GM18858 (cell line): ENCODE results near the gene SERGEF.

Experiments used
- ATAC-seq: cut with Tn5 transposase; IDR thresholded peaks from one replicate; pipeline ENCODE4 v1.9.1; 2021; ENCODE audit not compliant: unreplicated experiment

The SERGEF gene

DNA sequence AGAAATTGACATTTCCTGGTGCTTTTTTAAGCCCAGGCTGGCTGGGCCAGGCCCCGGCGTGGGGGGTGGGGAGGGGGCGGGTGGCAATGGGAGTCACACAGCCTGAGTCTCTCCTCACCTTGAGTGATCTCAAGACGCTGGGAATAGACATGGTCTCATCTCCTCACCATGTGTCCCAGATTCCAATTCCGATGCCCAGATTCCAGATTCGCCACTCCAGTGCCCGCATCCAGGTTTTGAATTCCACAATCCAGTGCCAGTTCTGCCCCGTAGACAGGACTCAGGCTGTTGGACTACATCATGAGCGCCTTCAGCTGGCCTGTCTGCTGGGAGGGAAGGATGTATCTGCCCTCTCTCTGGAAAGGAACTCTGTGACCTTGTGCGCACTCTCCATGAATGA lies 259.2 kb downstream of the SERGEF start:
- no peak for ATAC-seq

DNA sequence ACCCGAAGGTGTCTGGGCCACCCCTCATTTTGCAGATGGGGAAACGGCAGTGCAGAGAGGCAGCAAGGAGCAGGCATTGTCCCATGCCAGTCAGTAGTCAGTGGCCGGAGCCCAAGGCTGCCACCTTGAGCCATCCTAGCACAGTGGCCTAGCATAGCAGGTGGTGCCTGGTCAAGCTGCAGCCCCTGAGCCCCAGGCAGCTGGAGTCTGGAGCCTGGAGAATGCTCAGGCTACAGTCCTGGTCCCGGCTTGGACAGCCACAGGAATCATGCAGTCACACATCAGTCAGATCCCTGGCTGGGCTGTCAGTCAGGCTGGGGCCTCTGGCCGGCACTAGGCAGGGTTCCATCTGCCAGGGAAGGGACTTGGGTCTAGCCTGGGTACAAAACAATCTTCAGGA lies 259.7 kb downstream of the SERGEF start:
- no peak for ATAC-seq

DNA sequence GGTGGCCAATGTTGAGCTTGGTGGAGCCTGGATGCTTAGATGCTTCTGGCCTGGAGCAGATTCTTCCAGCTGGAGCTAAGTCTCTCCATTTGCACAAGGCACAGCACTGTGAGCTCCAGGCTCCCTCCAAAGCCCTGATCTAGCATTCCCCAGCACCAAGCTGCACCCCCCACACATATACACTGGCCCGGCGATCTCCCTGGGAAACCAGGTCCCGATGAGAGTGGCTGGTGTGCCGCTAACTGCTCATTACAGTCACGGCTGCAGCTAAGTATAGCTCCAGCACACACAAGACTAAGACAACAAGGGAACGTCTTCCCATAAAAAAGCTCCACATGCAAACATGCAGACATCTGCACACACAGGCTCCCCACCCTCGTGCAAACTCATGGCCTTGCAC lies 260.7 kb downstream of the SERGEF start:
- ATAC-seq: no peak

DNA sequence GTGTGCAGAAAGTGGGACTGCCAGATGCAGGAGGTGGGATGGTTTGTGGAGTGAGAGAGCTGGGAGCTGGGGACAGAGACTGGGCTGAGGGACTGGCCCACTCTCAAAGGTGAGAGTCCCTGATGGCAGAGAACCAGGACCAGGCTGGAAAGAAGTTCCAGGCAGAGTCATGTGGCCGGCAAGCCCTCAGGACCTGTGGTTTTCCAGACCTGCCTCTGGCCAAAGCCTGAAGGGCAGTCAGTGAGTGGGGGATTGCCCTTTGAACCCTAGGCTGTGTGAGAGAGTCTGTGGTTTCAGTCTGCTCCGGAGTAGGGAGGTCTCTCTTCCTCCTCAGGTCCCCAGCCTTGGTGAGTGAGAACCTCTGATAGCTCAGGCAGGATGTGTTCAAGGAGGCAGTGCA lies 261.3 kb downstream of the SERGEF start:
- no peak for ATAC-seq

DNA sequence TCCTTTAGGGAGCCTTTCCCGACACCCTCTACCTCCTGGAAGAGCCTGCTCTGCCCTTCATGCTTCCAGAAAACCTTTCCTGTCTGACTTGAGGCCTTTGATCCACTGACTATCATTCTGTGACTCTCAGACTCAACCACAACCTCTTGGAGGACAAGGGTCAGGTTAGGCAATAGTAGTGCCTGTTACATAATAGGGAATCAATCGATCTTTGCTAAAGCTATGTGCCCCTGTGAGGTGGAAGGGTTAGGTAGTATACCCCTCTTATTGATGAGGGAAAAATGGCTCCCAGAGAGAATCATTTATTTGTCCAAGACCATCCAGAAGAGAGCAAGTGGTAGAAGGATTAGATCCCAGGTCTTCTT lies 262.1 kb downstream of the SERGEF start:
- ATAC-seq: no peak

DNA sequence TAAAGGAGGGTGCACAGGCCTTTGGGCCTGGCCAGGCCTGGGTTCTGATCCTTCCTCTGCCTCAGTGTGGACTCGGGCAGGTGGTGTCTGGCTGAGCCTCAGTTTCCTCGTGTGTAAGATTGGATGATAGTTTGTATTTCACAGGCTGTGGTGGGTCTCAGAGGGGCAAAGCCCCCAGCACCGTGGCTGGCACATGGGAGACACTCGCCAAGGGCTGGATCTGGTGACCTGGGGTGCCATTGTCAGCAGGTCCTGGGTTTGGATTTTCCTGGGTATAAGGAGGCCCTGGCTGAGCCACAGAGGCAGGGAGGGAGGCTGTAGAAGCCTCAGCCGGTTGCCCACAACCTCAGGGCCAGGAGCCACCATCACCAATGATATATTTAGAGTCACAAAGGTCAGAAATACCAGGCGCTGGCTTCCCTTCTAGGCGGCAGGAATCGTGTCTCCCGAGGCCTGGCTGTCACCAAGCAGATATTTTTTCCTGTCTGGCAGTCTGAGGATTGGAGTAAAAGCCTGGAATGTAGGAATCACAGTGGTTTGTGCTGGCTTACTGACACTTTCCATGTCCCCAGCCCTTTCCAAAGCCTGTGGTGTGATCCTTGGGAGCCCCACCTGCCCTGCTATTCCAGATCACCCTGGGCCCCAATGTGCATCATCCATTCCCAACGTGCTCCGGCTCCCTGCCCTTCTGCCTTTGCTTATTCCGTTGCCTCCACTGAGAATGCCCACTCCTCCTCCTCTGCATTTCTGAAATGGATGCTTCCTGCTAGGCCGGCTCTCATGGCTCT lies 262.6 kb downstream of the SERGEF start:
- ATAC-seq: no peak

DNA sequence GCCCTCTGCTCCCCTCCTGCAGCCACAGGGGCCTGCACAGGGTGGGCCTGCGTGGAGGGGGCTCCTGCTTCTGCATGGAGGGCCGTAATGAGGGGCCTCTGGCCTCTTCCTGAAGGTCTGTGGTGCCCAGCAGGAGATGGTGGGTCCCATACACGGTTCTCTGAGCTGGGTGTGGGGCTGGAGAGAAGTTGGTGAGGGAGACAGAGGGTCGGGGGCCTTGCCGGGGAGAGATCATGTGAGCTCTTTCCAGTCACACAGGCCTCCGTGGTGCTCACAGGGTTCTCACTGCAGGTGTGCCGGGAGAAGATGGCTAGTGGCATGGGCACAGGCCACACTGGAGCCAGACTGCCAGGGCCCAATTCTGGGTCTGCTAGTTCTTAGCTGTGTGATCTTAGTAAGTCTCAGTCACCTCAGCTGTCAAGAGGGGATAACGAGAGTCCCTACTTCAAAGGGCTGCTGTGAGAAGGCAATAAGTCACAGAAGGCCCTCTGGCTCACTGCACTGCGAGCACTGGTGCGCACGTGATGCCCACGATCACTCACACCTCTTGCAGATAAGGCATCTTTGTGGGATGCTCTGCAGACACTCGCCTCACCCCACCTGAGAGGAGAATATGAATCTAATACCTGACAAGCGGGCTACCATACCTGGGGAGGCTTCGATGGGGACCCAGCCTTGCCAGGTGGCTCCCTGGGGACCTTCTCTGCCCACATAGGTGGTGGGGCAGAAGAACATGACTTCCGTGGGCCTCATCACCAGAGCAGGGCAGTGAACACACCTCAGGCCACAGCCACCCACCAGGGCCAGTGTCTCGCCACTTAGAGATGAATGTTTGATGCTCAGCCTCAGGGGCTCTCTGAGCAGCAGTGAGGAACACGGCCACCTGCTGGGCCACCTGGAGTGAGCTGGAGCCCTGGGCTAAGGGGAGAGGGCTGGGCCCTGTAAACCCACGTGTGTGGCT lies 263.8 kb downstream of the SERGEF start:
- ATAC-seq: no peak

DNA sequence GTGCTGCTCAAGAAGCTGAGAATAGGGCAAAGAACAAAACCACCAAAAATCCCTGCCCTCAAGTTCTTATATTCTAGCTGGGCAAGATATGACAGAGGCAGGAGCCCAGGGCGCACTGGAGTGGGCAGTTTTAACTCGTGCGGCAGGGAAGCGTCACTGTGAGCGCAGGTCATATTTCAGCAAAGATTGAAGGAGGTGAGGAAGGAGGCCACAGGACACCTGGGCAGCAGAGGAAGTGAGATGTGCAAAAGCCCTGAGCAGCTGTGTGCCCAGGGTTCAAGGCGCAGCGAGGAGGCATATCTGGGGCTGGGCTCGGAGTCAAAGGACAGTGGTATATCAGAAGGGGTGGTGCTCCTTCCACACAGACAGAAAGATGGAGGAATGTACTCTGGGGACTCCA lies 264.8 kb downstream of the SERGEF start:
- no peak for ATAC-seq

DNA sequence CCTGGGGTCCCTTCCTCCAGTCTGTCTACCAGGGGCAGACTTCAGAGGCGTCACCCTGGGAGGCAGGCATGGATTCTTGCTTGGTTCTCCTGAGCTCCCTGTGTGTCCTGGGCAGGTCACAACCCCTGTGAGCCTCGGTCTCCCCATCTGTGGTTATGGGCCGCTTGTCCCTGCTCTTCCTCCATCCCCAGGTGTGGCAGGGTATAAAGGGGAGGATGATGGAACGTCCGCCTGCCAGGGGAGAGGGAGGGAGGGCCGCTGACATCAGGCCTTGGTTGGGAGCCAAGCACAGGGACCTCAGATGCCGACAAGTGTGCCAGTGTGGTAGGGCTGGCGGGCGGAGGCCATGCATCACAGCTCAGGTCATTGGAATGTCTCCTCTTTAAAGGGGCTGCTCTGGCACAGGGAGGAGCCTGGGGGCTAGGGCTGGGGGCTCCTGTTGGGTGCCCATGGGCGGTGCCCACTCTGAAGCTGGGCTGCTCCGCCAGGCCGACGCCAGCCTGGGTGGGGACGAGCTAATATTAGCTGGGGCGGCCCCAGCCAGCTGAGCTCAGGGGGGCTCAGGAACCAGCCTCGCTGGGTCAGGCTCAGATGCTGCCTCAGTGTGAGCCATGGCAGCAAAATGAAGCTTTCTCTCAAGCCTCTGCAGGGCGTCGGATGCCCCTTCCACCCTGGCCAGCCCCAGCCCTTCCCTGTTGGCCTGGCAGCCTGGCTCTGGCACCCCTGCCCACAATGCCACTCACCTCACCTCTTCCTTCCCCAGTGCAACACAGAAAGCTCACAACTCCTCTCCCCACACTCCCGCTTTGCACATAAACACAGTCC lies 265.5 kb downstream of the SERGEF start:
- ATAC-seq: no peak

DNA sequence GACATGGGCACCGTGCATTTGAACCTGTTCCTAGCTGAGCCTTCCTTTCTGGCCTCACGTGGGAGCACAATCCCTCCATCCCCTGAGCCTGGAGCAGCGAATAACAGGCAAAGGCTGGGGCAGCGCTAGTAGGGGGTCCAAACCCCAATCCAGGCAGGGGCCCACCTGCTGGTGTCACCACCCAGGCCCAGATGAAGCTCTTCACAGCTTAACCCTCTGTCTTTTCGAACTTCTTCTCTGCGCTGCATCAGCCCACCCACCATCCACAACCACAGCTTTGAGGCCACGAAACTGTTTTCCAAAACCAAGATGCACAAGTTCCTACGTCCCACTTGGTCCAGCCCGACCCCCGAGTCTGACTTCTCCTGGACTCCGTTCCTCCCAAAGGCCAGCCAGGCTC lies 266.8 kb downstream of the SERGEF start:
- no peak for ATAC-seq

DNA sequence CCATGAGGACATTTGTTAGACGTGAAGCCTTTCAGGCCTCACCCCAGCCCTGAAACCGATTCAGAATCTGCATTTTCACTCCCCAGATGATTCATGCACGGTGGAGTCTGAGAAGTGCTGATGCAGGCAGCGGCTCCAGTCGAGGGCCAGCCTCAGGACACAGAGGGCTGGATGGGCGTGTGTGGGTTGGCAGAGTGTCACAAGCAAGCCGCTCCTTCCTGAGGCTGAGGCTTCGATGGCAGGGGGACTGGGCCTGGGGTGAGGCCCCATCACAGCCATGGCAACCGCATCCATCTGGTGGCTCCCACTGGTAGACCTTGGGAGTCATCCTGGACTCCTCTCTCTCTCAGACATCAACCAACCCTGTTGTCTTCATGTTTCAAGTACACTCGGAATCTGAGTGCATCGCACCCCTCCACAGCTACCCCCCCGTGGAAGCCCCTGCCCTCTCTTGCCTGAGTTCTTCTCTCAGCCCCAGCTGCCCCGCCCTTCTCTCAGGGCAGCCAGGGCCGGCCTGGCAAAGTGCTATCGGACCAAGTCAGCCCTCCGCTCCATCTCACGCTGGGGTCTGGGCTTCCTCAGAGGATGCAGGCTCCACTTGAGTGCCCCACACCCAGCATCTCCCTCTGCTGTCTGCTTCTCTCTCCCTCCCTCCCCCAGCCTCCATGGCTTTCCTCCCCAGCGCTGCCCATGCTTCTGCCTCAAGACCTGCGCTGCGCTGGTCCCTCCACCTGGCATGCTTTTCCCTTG lies 267.6 kb downstream of the SERGEF start:
- ATAC-seq: no peak

DNA sequence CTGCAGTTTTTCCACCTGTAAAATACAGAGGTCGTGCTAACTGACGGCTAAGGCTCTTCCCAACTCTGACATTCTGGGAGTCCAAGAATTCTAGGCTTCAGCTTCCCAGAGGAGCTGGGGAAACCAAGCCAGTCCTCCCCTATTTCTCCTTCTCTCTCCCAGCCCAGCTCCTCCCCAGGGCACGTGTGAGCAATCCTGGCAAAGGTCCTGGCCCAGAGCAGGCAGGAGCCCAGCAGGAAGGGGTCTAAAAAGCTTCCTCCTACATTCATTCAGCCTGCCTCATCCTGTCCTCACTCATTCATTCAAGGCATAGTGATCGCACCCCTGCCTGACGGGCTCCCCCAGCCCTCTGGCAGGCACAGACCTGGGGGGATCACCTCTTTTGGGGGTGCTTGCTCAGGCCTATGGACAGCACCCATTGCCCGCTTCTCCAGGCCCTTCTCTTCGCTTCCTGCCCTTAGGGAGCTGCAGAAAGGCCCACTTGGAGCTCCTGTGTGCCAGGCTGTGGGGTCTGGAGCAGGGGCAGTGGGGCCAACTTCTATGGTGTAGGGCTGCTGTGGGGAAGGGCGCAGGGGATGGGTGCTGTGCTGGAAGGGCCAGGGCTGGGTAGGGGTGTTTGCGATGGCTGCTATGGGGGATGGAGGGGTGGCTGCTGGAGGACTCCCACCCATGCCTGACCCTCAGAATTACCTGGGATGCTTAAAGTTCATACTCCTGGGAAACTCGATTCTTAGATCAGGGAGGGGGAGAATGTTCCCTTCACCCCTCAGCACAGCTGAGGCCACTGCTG lies 268.5 kb downstream of the SERGEF start:
- no peak for ATAC-seq

DNA sequence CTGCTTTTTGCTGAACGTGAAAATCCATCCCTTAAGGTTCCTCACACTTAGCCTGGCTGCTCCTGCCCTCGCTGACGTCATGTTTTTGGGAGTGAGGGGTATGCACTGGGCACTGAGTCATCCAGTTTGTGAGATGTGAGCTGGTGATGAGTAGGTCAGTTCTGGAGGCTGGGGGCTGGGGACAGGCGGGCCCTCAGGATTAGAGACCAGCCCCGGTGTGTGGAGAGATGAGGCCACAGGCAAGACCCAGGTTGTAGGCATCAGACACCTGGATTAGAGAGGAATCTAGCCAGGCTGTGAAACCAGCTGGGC lies 269.1 kb downstream of the SERGEF start:
- ATAC-seq: no peak

DNA sequence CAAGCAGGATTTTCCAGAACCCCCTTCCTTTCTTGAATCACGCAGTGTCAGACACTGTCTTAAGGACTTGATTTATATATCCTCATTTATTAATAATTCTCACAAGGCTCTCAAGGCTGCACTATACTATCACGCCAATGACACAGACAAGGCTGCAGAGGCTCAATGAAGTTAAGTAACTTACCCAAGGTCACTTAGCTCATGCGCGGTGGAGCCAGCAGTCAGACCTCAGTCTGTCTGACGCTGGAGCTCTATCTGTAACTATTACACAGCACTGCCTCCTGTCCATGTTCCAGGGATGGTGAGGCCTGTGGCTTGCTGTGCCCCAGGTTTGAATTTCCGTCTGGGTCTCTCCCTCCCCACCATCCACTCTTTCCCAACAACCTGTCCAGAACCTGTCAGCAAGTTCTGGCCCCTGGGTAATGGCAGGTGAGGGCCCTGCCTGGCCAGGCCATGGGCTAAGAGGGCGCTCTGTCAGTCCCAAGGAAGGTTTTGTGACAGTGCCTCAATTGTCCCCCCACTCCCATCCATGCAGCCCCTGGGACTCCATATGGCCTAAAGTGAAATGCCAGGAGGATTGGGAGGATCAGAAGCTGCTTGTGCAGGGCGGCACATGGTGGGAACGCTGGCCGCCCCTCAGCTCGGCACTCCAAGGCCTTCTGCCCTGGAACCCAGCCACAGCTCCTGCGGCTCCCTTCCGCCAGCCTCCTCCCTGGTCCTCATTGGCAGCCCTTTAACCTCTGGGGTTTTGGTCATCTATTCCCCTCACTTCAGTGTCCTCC lies 269.6 kb downstream of the SERGEF start:
- ATAC-seq: no peak

DNA sequence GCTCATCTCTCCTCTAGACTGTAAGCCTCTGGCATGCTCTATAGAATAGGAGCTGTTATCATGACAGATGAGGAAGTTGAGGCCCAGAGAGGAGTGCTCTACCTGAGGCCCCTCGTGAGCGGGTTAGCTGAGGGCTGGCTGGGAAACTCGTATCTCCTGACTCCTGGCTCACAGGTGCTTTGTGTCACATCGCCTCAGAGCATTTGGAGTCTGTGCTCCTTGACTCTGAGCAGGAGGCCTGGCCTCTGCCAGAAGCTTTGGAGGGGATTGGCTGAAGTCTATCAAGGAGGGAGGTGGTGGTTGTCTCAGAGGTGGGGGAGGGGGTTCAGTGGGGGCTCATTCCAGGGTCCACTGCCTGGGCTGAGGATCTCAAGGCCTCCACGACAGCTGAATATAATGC lies 270.8 kb downstream of the SERGEF start:
- ATAC-seq: no peak

DNA sequence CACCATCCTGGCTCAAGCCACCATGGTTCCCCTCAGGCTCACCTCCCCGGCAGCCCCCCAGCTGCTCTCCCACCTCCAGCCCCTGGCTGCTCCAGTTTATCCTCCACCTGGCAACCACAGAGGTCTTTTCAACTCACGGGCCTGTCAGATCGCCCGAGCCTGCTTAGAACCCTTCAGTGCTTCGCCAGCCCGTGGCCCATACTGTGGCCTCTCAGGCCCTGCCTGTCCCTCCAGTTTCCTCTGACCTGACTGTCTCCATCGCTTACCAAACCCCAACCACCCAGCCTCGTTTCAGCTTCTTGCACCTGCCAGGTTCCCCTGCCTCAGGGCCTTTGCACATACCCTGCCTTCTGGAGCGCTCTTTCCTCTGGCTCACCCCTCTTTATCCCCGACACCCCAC lies 271.4 kb downstream of the SERGEF start:
- ATAC-seq: no peak

DNA sequence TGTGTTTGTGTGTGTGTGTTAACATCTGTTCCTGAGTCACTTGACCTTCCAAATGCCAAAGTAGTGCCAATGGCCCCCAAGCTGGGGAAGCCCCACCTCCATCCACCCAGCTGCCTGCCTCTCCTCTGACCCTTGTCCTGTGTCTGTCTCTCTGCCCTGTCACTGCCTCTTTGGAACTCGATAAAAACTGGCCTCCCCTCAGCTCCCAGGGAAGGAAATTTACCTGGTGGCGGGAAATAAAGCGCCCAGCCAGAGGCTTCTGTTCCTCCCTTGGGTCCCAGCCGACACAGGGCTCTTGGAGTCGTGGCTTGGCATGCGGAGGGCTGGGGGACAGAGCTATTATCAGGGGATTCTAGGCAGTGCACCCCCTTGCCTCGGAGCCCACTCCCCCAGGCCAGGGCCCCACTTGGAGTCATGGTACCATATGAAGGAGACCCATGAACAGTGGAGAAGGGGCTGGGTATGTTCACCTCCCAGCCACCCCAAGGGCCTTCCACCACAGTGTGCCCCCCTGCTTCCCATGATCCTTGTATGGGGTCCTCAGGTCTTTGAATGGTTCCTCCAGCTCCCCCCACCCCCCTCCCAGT lies 272.1 kb downstream of the SERGEF start:
- ATAC-seq: no peak

DNA sequence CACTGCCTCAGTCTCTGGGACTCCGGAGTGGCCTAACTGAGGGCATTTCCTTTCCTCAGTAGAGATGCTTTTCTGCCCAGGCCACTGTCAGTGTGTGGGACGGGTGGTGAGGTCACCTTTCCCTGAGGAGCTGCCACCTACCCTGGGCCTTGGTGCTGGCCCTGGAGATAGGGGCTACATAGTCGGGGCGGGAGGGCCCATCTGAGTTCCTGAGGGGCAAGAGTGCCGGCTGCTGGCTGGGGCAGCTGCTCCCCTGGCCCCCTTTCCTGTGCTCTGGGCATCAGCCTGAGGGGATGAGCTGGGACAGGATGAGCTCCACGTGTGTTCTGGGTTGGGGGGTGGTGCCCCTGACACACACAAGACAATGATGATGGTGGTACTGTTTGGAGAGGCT lies 272.9 kb downstream of the SERGEF start:
- ATAC-seq: no peak
